K562 (cell line): ENCODE measurements around the gene LY6G5B.

Experiments used
- ARID1B ChIP-seq: fragments of 450-650 bp; IDR thresholded peaks from 2 replicates; pipeline ENCODE4 v1.6.1; 2016; ENCODE audit warnings: antibody characterized with exemption, mild to moderate bottlenecking, inconsistent platforms
- HDAC1 ChIP-seq, 2 experiments: fragments of 450-650 bp; IDR thresholded peaks; 2 replicates each; pipeline ENCODE4 v1.6.1; 2016 to 2017; ENCODE audit warnings: inconsistent platforms in 1 of 2, mild to moderate bottlenecking in 1 of 2, moderate library complexity in 1 of 2
- MTF1 ChIP-seq: fragments of 250-450 bp; sonication (Bioruptor Pico); IDR thresholded peaks from 2 replicates; pipeline ENCODE4 v1.9.0; 2021; ENCODE audit warnings: moderate library complexity, mild to moderate bottlenecking, inconsistent platforms, borderline replicate concordance
- PKNOX1 ChIP-seq: fragments of 450-650 bp; IDR thresholded peaks from 2 replicates; pipeline ENCODE4 v1.6.1; 2016
- POLR2AphosphoS5 ChIP-seq: IDR thresholded peaks from 2 replicates; pipeline ENCODE4 v1.6.1; 2011; ENCODE audit warnings: mild to moderate bottlenecking, low read depth, low read length, moderate library complexity; ENCODE audit not compliant: control insufficient read depth, insufficient read depth
- SNIP1 ChIP-seq: fragments of 450-650 bp; IDR thresholded peaks from 2 replicates; pipeline ENCODE4 v1.7.1; 2017; ENCODE audit warnings: low read depth, mild to moderate bottlenecking
- ZNF12 ChIP-seq: sonication (generic); formaldehyde crosslinking; IDR thresholded peaks from 2 replicates; pipeline ENCODE4 v1.4.0; 2020; ENCODE audit warnings: mild to moderate bottlenecking, missing genetic modification reagents
- ZNF717 ChIP-seq: fragments of 250-450 bp; sonication (Bioruptor Pico); IDR thresholded peaks from 2 replicates; pipeline ENCODE4 v1.5.0; 2021
- ZNF76 ChIP-seq: fragments of 250-450 bp; sonication (Bioruptor Pico); IDR thresholded peaks from 2 replicates; pipeline ENCODE4 v1.4.0; 2020; ENCODE audit warnings: mild to moderate bottlenecking, moderate library complexity, borderline replicate concordance
- TF ChIP-seq, protein P1 (sequence below), 3 experiments: IDR thresholded peaks in 2 of 3; conservative IDR thresholded peaks in 1 of 3; 2 replicates each; pipeline ENCODE4 v1.5.1; 2011 to 2012; ENCODE audit warnings: low read length in 3 of 3, mild to moderate bottlenecking in 3 of 3, control low read depth in 2 of 3, improper control_type of control experiment in 1 of 3, inconsistent platforms in 1 of 3, low read depth in 1 of 3, mixed read lengths in 1 of 3, moderate library complexity in 1 of 3; ENCODE audit not compliant: insufficient read depth in 2 of 3

DNA sequence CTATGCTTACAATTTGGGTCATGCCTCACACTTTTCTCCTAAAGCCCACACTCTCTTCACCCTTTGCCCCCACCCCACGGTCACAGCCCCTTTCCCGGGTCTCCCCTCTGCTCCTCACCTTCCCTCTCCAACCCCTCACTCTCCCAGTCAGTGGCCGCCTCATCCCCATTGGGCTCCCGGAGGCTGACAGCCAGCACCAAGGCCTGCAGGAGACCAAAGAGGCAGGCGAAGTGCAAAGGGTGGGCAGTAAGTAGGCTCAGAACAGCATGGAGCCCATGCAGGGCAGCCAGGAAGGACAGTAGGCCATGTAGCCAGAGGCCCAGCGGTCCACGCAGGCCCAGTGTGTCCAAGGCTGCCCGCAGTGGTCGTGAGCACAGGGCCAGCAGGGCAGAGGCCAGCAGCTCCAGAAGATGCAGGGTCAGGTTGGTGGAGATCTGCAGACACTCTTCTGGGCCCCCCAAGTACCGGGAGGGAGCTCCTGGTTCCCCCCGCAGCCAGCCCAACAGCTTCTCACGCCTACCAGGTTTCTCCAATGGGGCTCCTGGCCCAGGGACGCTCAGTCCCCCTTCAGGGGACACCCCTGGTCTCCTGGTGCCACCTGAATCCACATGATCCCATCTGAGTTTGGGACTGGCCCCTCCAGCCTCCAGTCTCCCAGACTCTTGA lies 10.7 kb upstream of the LY6G5B start:
- TF ChIP-seq ZNF76 (CRISPR knock-in tag): no peak
- no peak for TF ChIP-seq PKNOX1
- TF ChIP-seq, protein P1, sequence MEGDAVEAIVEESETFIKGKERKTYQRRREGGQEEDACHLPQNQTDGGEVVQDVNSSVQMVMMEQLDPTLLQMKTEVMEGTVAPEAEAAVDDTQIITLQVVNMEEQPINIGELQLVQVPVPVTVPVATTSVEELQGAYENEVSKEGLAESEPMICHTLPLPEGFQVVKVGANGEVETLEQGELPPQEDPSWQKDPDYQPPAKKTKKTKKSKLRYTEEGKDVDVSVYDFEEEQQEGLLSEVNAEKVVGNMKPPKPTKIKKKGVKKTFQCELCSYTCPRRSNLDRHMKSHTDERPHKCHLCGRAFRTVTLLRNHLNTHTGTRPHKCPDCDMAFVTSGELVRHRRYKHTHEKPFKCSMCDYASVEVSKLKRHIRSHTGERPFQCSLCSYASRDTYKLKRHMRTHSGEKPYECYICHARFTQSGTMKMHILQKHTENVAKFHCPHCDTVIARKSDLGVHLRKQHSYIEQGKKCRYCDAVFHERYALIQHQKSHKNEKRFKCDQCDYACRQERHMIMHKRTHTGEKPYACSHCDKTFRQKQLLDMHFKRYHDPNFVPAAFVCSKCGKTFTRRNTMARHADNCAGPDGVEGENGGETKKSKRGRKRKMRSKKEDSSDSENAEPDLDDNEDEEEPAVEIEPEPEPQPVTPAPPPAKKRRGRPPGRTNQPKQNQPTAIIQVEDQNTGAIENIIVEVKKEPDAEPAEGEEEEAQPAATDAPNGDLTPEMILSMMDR (IDR thresholded peaks at IDR 0.05 in 2 of 3, conservative IDR thresholded peaks at IDR 0.05 in 1 of 3; ENCODE audit: insufficient read depth in 2 of 3, low read depth in 1 of 3, low read length in 3 of 3): no peak
- no peak for TF ChIP-seq ZNF12 (CRISPR knock-in tag)
- TF ChIP-seq ARID1B: no peak
- TF ChIP-seq ZNF717 (CRISPR knock-in tag): no peak
- no peak for TF ChIP-seq SNIP1
- peak in 1 of 2 experiments; percentile 11; a peak in 1 of 4 replicates for TF ChIP-seq HDAC1 (IDR thresholded peaks at IDR 0.05)
- TF ChIP-seq POLR2AphosphoS5: peak; percentile 19; the same call in 1 of the 2 replicates
- no peak for TF ChIP-seq MTF1
